GM19193 (cell line): ENCODE data around the gene GATA6.

ENCODE experiments used
- POLR2A ChIP-seq: IDR thresholded peaks from 4 replicates; pipeline ENCODE4 v1.6.1; 2011; ENCODE audit not compliant: insufficient read depth, insufficient read length; ENCODE audit errors: extremely low read depth

The GATA6 gene

GRCh38 chr18:22228976-22229375 is 59.6 kb downstream of the GATA6 start:
- TF ChIP-seq POLR2A: no peak

GRCh38 chr18:22229456-22230124 is 60.2 kb downstream of the GATA6 start:
- TF ChIP-seq POLR2A: no peak

GRCh38 chr18:22230471-22230945 is 61.1 kb downstream of the GATA6 start:
- no peak for TF ChIP-seq POLR2A

DNA sequence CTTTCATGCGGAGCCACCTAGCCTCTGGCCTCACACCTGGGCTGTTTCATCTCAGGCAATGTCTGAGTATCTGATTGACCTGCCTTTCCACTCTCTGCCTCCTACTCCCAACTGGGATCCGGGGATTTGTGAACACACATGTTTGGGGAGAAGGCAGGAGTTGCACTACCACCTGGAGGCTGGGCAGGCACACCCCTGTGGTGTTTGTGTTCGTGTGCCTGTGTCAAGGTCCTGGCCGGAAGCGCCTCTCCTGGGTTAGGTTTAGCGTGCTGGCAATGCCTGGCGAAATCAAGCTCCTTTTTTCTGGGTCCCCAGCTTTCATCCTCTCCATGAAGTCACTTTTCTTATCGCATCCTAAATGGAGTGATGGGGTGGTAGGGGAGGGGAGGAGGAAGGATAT is 63.9 kb downstream of the GATA6 start:
- TF ChIP-seq POLR2A: no peak

DNA sequence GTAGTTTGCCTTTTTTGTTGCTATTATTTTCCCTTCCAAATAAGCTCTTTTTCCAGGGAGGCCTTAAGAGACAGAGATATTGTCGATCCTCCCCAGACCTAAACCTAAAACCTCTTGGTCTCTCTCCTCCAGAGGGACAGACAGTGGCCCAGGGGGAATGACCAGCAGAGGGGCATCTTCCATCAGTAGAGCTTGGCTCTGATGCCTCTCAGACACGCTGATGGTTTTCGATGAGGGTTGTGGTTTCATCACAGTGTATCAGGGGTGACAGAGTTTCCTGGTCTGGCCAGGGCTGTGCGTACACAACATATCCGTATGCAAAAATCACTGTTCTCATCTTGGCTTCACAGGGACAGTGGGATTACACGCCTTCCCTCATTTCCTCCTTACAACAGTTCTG is 68.6 kb downstream of the GATA6 start:
- no peak for TF ChIP-seq POLR2A

GRCh38 chr18:22238681-22239080 is 69.3 kb downstream of the GATA6 start:
- no peak for TF ChIP-seq POLR2A

- TF ChIP-seq POLR2A: no peak
Observed at GRCh38 chr18:22241921-22242361, 72.6 kb downstream of the GATA6 start.

- TF ChIP-seq POLR2A: no peak
Observed at GRCh38 chr18:22243513-22243912, 74.1 kb downstream of the GATA6 start.

- TF ChIP-seq POLR2A: no peak
Observed at GRCh38 chr18:22250026-22250425, 80.6 kb downstream of the GATA6 start.

- no peak for TF ChIP-seq POLR2A
Observed at GRCh38 chr18:22250591-22250996, 81.2 kb downstream of the GATA6 start.
